Measurements from ENCODE around the gene MUSTN1.

MUSTN1 gene

GRCh38 chr3:52834871-52835501 lies at the start of gene MUSTN1:
Gene MUSTN1 (minus strand): TSS chr3:52835019. CDS start chr3:52834948, 71 bp downstream.
- DNase-seq (ENCODE audit: extremely low read depth in 1 of 2, low read depth in 1 of 2) = no peak

- DNase-seq (ENCODE audit: extremely low read depth in 1 of 2, low read depth in 1 of 2) = no peak
These were observed 47.6 kb upstream of the MUSTN1 start for GRCh38 chr3:52882377-52882776.

- DNase-seq (ENCODE audit: extremely low read depth in 1 of 2, low read depth in 1 of 2) = no peak
These were observed 47.1 kb upstream of the MUSTN1 start for GRCh38 chr3:52881871-52882270.

GRCh38 chr3:52880474-52880873 lies 45.7 kb upstream of the MUSTN1 start:
- DNase-seq (ENCODE audit: extremely low read depth in 1 of 2, low read depth in 1 of 2) = no peak

- DNase-seq (ENCODE audit: extremely low read depth in 1 of 2, low read depth in 1 of 2) = no peak
These were observed 45.2 kb upstream of the MUSTN1 start for GRCh38 chr3:52880047-52880446.

DNA sequence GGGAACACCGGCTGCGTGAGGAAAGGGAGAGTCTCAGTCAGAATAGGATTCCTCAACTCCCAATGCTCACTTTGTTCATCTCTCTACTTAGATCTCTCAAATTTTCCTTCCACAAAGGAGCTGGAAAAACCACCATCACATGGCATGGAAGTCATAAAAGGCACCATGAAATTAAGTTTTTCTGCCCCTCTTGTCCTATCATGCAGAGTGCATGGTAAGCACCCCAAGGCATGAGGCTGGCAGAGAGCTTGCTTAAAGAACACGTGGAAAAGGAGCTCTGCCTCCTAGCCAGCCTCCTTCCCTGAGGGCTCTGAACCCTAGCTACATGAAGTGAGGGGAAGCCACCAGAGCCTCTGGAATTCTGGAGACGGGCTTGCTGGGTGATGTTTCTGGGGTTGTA lies 44.8 kb upstream of the MUSTN1 start:
- no peak for DNase-seq (ENCODE audit: extremely low read depth in 1 of 2, low read depth in 1 of 2)

GRCh38 chr3:52879090-52879489 lies 44.3 kb upstream of the MUSTN1 start:
- DNase-seq (ENCODE audit: extremely low read depth in 1 of 2, low read depth in 1 of 2) = no peak

GRCh38 chr3:52877085-52877484 lies 42.3 kb upstream of the MUSTN1 start:
- no peak for DNase-seq (ENCODE audit: extremely low read depth in 1 of 2, low read depth in 1 of 2)

- DNase-seq (ENCODE audit: extremely low read depth in 1 of 2, low read depth in 1 of 2) = no peak
These were observed 40.2 kb upstream of the MUSTN1 start for GRCh38 chr3:52874864-52875587.

DNA sequence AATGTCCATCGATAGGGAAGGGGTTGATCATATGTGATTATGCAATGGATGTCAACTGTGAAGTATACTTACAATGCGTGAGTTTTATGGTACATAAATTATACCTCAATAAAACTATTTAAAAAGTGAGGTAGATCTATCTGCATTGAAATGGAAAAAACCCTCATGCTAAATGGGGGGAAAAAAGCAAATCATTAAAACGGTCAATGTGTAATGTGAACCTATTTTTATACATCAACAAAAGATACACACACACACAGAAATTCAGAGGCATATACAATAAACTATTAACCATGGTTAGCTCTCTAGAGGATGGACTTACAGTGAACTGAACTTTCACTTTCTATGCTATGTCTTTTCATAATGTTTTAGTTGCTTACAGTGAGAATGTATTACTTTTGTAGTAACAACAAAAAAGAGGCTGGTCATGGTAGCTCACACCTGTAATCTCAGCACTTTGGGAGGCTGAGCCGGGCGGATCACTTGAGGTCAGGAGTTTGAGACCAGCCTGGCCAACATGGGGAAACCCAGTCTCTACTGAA lies 39.4 kb upstream of the MUSTN1 start:
- DNase-seq (ENCODE audit: extremely low read depth in 1 of 2, low read depth in 1 of 2) = no peak

GRCh38 chr3:52873433-52874159 lies 38.8 kb upstream of the MUSTN1 start:
- DNase-seq (ENCODE audit: extremely low read depth in 1 of 2, low read depth in 1 of 2) = no peak

DNA sequence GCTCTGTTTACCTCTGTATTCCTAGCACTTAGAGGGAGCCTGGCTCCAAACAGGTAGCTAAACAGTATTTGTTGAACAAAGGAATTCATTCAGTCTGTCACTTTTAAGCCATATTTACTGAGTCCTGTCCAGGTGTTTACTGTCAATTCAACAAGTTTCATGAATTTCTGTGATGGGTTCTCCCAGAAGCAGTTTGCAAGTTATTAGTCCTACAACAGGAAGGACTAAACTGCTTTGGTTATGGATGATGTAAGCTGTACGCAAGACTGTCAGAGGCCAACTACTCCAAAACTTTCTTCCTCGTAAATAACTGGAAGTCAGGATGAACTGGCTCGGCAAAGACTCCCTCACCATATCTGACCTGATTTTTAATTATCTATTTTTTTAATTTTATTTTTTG lies 37.4 kb upstream of the MUSTN1 start:
- DNase-seq (ENCODE audit: extremely low read depth in 1 of 2, low read depth in 1 of 2) = no peak

DNA sequence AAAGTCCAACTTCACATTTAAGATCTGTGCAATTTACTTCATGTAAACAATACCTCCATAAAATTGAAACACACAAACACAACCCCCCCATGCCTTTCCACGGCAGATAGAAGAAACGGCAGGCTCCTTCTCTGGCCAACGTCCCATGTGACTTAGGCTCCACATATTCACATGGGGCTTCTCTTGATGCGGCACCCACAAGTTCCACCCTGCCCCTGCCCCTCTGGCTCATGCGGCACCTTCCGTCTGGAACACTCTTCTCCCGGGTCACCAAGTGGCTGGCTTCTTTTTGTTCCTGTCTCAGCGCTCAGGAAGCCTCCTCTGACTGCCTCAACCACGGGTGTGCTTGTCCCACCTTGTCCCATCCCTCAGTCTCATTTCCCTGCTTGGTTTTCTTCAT lies 36.9 kb upstream of the MUSTN1 start:
- DNase-seq (ENCODE audit: extremely low read depth in 1 of 2, low read depth in 1 of 2) = no peak

DNA sequence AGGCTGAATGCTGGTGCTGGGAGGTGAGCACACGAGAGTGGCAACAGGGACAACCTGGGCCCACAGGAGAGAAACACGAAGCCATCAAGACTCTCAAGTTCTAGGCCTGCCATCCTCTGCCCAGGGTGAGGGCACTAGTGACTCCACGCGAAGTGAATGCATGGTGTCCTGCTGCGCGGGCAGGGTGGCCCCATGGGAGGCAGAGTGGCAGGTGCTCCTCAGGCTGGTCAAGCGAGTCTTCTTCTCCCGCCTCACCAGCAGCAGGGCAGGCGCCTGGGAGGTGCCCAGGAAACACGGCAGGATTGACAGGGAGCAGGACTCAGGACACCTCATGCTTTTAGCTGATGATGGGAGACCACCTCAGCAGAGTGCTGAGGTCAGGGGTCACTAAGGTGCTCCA lies 35.7 kb upstream of the MUSTN1 start:
- no peak for DNase-seq (ENCODE audit: extremely low read depth in 1 of 2, low read depth in 1 of 2)

DNA sequence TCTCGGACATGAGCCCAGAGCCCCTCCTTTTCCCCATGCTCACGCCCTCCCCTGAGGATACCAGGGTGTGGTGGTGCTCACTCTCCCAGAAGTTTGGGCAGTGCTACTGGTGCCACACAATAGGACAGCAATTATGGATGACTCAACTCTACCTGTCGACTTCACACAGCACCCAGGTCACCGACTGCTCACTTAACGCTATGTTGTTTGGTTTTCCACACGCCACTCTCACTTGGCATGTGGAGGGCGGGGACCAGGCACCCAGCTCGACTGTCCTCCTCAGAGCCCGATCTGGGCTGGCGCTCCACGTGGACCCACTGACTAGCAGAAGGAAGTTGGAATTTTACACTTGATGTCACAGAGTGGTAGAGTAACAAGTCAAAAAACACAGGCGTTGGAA lies 31.6 kb upstream of the MUSTN1 start:
- no peak for DNase-seq (ENCODE audit: extremely low read depth in 1 of 2, low read depth in 1 of 2)

DNA sequence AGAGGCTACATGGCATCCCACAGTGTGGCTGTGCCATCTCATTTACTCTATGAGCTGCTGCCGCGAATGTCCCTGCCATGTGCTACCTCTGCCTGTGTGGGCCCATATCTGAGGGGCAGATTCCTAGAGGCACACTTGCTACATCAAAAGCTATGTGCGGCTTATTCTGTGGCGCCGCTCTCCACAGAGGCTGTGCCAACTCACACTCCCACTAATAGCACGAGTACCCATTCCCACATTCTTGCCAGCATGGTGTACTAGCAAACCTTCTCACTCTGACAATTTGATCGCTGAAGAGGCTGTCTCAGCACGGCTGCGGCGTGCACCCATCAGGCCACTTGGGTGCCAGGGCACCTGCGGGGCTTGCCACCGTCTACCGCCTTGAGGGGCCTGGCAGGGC lies 31.2 kb upstream of the MUSTN1 start:
- DNase-seq (ENCODE audit: extremely low read depth in 1 of 2, low read depth in 1 of 2) = no peak

GRCh38 chr3:52860424-52860768 lies 25.6 kb upstream of the MUSTN1 start:
- DNase-seq (ENCODE audit: extremely low read depth in 1 of 2, low read depth in 1 of 2) = no peak

- no peak for DNase-seq (ENCODE audit: extremely low read depth in 1 of 2, low read depth in 1 of 2)
These were observed 25.0 kb upstream of the MUSTN1 start for GRCh38 chr3:52859686-52860423.

- no peak for DNase-seq (ENCODE audit: extremely low read depth in 1 of 2, low read depth in 1 of 2)
These were observed 23.0 kb upstream of the MUSTN1 start for GRCh38 chr3:52857864-52858263.

GRCh38 chr3:52857133-52857532 lies 22.3 kb upstream of the MUSTN1 start:
- no peak for DNase-seq (ENCODE audit: extremely low read depth in 1 of 2, low read depth in 1 of 2)

- DNase-seq (ENCODE audit: extremely low read depth in 1 of 2, low read depth in 1 of 2) = no peak
These were observed 21.8 kb upstream of the MUSTN1 start for GRCh38 chr3:52856666-52857065.
